Panc1 (cell line): ENCODE results near the gene PPP2R5D. TPM values are rescaled to one million over a fixed set of nuclear protein-coding genes. Genes with fewer than 3 reads are reported as not detected.
"Not testable (repeated sequence)": the region's sequence is repeated elsewhere in the genome, so short reads cannot be mapped to it uniquely, and the experiment has no call there.

Experiments used
- ATAC-seq: fragments of 200-7000 bp; cut with Tn5 transposase; 2 replicates; pipeline ENCODE4 v1.9.1; 2020; ENCODE audit warnings: mild to moderate bottlenecking, moderate library complexity
- BruUV-seq: library from RNA; stranded (reverse); fragments of 400-500 nt; replicated peaks from 2 replicates; lab custom pipeline; 2021; lab: Mats Ljungman, UMichigan
- CTCF ChIA-PET: fragments of 300-600 bp; sonication (Branson Sonifier 250); formaldehyde crosslinking; loops from one replicate; lab custom pipeline; 2022; ENCODE audit warnings: antibody characterized with exemption; lab: Charles Lee
- POLR2A ChIA-PET: fragments of 300-600 bp; sonication (Branson Sonifier 250); formaldehyde crosslinking; loops from one replicate; lab custom pipeline; 2022; ENCODE audit warnings: antibody characterized with exemption; lab: Charles Lee
- DNase-seq: peaks from one replicate; pipeline ENCODE4 v3.0.0-alpha.2; 2010; ENCODE audit warnings: low read depth, low spot score
- H3K27ac ChIP-seq: 2 replicates; pipeline ENCODE4 v1.5.1; 2011; ENCODE audit warnings: mild to moderate bottlenecking, low read length, inconsistent platforms
- H3K27me3 ChIP-seq: fragments of 200-500 bp; sonication (Bioruptor generic); 2 replicates; pipeline ENCODE4 v1.6.0; 2014; ENCODE audit warnings: low read length, inconsistent platforms; ENCODE audit not compliant: control insufficient read depth, insufficient read depth
- H3K36me3 ChIP-seq: fragments of 200-500 bp; sonication (Bioruptor generic); 2 replicates; pipeline ENCODE4 v1.5.1; 2014; ENCODE audit warnings: inconsistent platforms, mild to moderate bottlenecking, low read length, moderate library complexity; ENCODE audit not compliant: control insufficient read depth, insufficient read depth
- H3K4me1 ChIP-seq: 2 replicates; pipeline ENCODE4 v1.5.1; 2011; ENCODE audit warnings: inconsistent platforms, mild to moderate bottlenecking, low read length, moderate library complexity; ENCODE audit not compliant: control insufficient read depth, insufficient read depth
- H3K4me3 ChIP-seq, 2 experiments: 2 replicates each; pipeline ENCODE4 v1.5.1; 2011 to 2012; ENCODE audit warnings: low read depth in 2 of 2, low read length in 2 of 2, mild to moderate bottlenecking in 2 of 2, inconsistent platforms in 1 of 2, moderate library complexity in 1 of 2
- H3K9me3 ChIP-seq: fragments of 200-500 bp; sonication (Bioruptor generic); 2 replicates; pipeline ENCODE4 v1.5.1; 2014; ENCODE audit warnings: low read depth, mild to moderate bottlenecking, inconsistent platforms, low read length, moderate library complexity; ENCODE audit not compliant: control insufficient read depth, insufficient read depth
- POLR2AphosphoS5 ChIP-seq: IDR thresholded peaks from 2 replicates; pipeline ENCODE4 v1.6.1; 2012; ENCODE audit warnings: mild to moderate bottlenecking, low read depth, low read length, moderate library complexity
- SIN3A ChIP-seq: IDR thresholded peaks from 2 replicates; pipeline ENCODE4 v1.6.1; 2012; ENCODE audit warnings: low read depth, mild to moderate bottlenecking, low read length, moderate library complexity, borderline replicate concordance; ENCODE audit not compliant: insufficient read depth
- TCF7L2 ChIP-seq: IDR thresholded peaks from 2 replicates; pipeline ENCODE4 v1.6.1; 2011; ENCODE audit warnings: mild to moderate bottlenecking, low read depth, low read length, inconsistent platforms
- in situ Hi-C: cut with HindIII; loops from 2 replicates; pipeline ENCODE4 v1.10.0; 2016; ENCODE audit warnings: low sequenced_read_pairs, low pct_unique_long_range_greater_than_20kb
- intact Hi-C: fragments of 100-400 bp; cut with micrococcal nuclease; formaldehyde crosslinking; loops from one replicate; pipeline ENCODE4 v1.10.0; 2022; ENCODE audit not compliant: unreplicated experiment
- total RNA-seq: library from RNA; stranded (reverse); gene quantifications from one replicate; pipeline ENCODE4 v1.2.1, GENCODE V29; 2021; ENCODE audit not compliant: unreplicated experiment
- TF ChIP-seq, protein P1 (sequence below), 2 experiments: IDR thresholded peaks; 2 replicates each; pipeline ENCODE4 v1.6.1; 2011 to 2012; ENCODE audit warnings: low read depth in 2 of 2, control low read depth in 1 of 2, low read length in 1 of 2, mild to moderate bottlenecking in 1 of 2, moderate library complexity in 1 of 2; ENCODE audit not compliant: insufficient read depth in 1 of 2
- TF ChIP-seq, protein P2 (sequence below): fragments of 450-650 bp; IDR thresholded peaks from 2 replicates; pipeline ENCODE4 v1.5.1; 2017; ENCODE audit warnings: mild to moderate bottlenecking

PPP2R5D gene
- total RNA-seq, 1 experiment from 2014 or later: 63.6 TPM

DNA sequence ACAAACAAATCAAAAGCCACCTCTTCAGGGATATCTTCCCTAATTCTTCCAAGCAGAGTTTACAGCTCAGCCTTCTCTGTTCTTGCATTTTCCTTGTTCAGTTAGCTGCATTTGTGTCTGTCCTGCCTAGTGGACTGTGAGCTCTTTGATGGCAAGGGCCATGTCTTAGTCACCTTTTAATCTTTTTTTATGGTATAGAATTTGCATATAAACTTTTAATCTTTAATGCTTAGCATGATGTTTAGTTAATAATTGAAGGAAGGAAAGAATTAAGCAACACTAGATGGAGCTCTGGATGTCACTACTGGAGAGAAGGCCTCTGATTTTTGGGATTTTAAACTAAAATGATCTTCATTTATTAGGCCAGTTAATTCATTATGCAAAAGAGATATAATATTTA is 12.1 kb downstream of the PPP2R5D start:
- intact Hi-C loops: no loop called here
- Histone ChIP-seq H3K36me3 (no peaks in the 10 kb centered on the region), H3K27me3 (no peaks in the 10 kb centered on the region), H3K27ac (no peak overlapping the region), H3K4me1 (no peaks in the 10 kb centered on the region), H3K9me3 (no peaks in the 10 kb centered on the region), H3K4me3 (no peak overlapping the region)
- ATAC-seq (no peak), DNase-seq (no peak)
- in situ Hi-C loops: no loop called here
- TF ChIP-seq, protein P1, sequence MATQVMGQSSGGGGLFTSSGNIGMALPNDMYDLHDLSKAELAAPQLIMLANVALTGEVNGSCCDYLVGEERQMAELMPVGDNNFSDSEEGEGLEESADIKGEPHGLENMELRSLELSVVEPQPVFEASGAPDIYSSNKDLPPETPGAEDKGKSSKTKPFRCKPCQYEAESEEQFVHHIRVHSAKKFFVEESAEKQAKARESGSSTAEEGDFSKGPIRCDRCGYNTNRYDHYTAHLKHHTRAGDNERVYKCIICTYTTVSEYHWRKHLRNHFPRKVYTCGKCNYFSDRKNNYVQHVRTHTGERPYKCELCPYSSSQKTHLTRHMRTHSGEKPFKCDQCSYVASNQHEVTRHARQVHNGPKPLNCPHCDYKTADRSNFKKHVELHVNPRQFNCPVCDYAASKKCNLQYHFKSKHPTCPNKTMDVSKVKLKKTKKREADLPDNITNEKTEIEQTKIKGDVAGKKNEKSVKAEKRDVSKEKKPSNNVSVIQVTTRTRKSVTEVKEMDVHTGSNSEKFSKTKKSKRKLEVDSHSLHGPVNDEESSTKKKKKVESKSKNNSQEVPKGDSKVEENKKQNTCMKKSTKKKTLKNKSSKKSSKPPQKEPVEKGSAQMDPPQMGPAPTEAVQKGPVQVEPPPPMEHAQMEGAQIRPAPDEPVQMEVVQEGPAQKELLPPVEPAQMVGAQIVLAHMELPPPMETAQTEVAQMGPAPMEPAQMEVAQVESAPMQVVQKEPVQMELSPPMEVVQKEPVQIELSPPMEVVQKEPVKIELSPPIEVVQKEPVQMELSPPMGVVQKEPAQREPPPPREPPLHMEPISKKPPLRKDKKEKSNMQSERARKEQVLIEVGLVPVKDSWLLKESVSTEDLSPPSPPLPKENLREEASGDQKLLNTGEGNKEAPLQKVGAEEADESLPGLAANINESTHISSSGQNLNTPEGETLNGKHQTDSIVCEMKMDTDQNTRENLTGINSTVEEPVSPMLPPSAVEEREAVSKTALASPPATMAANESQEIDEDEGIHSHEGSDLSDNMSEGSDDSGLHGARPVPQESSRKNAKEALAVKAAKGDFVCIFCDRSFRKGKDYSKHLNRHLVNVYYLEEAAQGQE (IDR thresholded peaks at IDR 0.05; ENCODE audit: insufficient read depth in 1 of 2, low read depth in 2 of 2, low read length in 1 of 2): no peak
- TF ChIP-seq TCF7L2 (no peak), POLR2AphosphoS5 (no peak), SIN3A (no peak)
- TF ChIP-seq, protein P2, sequence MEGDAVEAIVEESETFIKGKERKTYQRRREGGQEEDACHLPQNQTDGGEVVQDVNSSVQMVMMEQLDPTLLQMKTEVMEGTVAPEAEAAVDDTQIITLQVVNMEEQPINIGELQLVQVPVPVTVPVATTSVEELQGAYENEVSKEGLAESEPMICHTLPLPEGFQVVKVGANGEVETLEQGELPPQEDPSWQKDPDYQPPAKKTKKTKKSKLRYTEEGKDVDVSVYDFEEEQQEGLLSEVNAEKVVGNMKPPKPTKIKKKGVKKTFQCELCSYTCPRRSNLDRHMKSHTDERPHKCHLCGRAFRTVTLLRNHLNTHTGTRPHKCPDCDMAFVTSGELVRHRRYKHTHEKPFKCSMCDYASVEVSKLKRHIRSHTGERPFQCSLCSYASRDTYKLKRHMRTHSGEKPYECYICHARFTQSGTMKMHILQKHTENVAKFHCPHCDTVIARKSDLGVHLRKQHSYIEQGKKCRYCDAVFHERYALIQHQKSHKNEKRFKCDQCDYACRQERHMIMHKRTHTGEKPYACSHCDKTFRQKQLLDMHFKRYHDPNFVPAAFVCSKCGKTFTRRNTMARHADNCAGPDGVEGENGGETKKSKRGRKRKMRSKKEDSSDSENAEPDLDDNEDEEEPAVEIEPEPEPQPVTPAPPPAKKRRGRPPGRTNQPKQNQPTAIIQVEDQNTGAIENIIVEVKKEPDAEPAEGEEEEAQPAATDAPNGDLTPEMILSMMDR: no peak
- ChIA-PET POLR2A (interaction anchor here (0.6 to 0.7 kb wide), 2 partner anchors 36 to 238 kb away, joined by 3 to 5 read pairs; partner anchors contain the start of gene GNMT), CTCF (no interaction called here)
- no TSS peak for BruUV-seq

DNA sequence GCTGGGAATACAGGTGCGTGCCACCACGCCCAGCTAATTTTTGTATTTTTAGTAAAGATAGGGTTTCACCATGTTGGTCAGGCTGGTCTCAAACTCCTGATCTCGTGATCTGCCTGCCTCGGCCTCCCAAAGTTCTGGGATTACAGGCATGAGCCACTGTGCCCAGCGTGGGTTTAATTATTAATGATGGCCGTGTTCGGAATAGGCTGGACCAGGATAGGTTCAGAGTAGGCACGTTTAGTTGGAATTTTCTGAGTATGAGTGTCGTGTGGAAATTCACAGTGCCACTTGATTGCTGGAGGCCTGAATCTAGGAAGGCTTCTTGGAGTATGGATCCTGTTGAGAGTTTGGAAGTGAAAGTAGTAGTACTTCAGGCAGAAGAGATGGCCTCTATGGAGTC is 13.8 kb downstream of the PPP2R5D start:
- CTCF ChIA-PET, POLR2A ChIA-PET, H3K36me3 ChIP-seq: not testable (repeated sequence)

DNA sequence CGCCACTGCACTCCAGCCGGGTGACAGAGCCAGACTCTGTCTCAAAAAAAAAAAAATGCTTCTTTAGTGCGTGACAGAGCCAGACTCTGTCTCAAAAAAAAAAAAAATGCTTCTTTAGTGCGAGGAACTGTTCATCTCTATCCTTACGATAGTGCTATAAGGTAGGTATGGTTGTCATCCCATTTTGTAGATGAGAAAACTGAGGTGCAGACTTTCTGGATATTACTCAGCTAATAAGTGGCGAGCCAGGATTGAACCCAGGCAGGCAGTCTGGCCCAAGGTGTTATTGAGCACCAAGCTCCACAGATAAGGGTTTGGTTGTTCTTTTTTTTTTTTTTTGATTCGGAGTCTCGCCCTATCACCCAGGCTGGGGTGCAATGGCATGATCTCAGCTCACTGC is 17.5 kb downstream of the PPP2R5D start:
- POLR2A ChIA-PET: no interaction called here
- no peak overlapping the region for H3K27ac ChIP-seq
- CTCF ChIA-PET: interaction anchor here (0.7 kb wide), 1 partner anchor 214 kb away, joined by 3 read pairs; no protein-coding TSS in a partner anchor
- no peaks in the 10 kb centered on the region for H3K4me1 ChIP-seq
- no peak for ATAC-seq
- TF ChIP-seq TCF7L2: no peak
- TF ChIP-seq, protein P1 (IDR thresholded peaks at IDR 0.05; ENCODE audit: insufficient read depth in 1 of 2, low read depth in 2 of 2, low read length in 1 of 2): no peak
- no peak for TF ChIP-seq POLR2AphosphoS5
- no peak for TF ChIP-seq SIN3A
- TF ChIP-seq, protein P2: no peak
- no peak overlapping the region for H3K4me3 ChIP-seq
- no TSS peak for BruUV-seq
- intact Hi-C loops (no loop called here), in situ Hi-C loops (no loop called here)
- no peak for DNase-seq
- H3K9me3 ChIP-seq: no peaks in the 10 kb centered on the region
- no peaks in the 10 kb centered on the region for H3K36me3 ChIP-seq
- no peaks in the 10 kb centered on the region for H3K27me3 ChIP-seq

More for the DNA sequence above, 13.8 kb downstream of the PPP2R5D start:
- intact Hi-C loops, DNase-seq, ATAC-seq, H3K4me1 ChIP-seq, H3K27ac ChIP-seq, H3K9me3 ChIP-seq, in situ Hi-C loops, H3K4me3 ChIP-seq, H3K27me3 ChIP-seq, BruUV-seq: not testable (repeated sequence)
